Natural killer cell (primary cell): ENCODE data around the gene WDR46. TPM values are rescaled to one million over a fixed set of nuclear protein-coding genes. Genes with fewer than 3 reads are reported as not detected.

Experiments used
- ATAC-seq, 3 donors: fragments of 150-1000 bp in 2 of 3; fragments of 200-7000 bp in 1 of 3; cut with Tn5 transposase; 1 replicate in 1 of 3; 2 replicates in 2 of 3; pipeline ENCODE4 v1.10.0; 2021; ENCODE audit warnings: mild to moderate bottlenecking in 2 of 3, moderate library complexity in 2 of 3
- DNase-seq, 2 donors: peaks; one replicate each; pipeline versions ENCODE4 v3.0.0 to v3.0.0-alpha.2; 2013 to 2021; ENCODE audit warnings: mixed read lengths in 1 of 2
- H3K27ac ChIP-seq: one replicate; pipeline ENCODE4 v1.5.1; 2013; ENCODE audit warnings: mild to moderate bottlenecking, low read length
- H3K27me3 ChIP-seq: one replicate; pipeline ENCODE4 v1.6.1; 2013; ENCODE audit warnings: low read length; ENCODE audit not compliant: control insufficient read depth, insufficient read depth
- H3K36me3 ChIP-seq: one replicate; pipeline ENCODE4 v1.6.1; 2013; ENCODE audit warnings: low read length; ENCODE audit not compliant: control insufficient read depth, insufficient read depth
- H3K4me1 ChIP-seq: one replicate; pipeline ENCODE4 v1.6.1; 2013; ENCODE audit warnings: low read length; ENCODE audit not compliant: control insufficient read depth, insufficient read depth
- H3K4me3 ChIP-seq: one replicate; pipeline ENCODE4 v1.5.1; 2013; ENCODE audit warnings: low read length
- H3K9me3 ChIP-seq: one replicate; pipeline ENCODE4 v1.6.1; 2013; ENCODE audit warnings: low read length; ENCODE audit not compliant: control insufficient read depth, insufficient read depth
- H3K27ac Mint-ChIP-seq, 2 donors: one replicate each; pipeline ENCODE4 v1.8.0; 2022; ENCODE audit warnings: mild to moderate bottlenecking in 2 of 2, mixed read lengths in 2 of 2, moderate library complexity in 1 of 2
- H3K27me3 Mint-ChIP-seq, 2 donors: one replicate each; pipeline ENCODE4 v1.8.0; 2022; ENCODE audit warnings: low read depth in 2 of 2, mixed read lengths in 2 of 2
- H3K36me3 Mint-ChIP-seq: one replicate; pipeline ENCODE4 v1.8.0; 2022; ENCODE audit warnings: mixed read lengths
- H3K4me1 Mint-ChIP-seq, 2 donors: one replicate each; pipeline ENCODE4 v1.8.0; 2022; ENCODE audit warnings: mixed read lengths in 2 of 2
- H3K4me3 Mint-ChIP-seq: one replicate; pipeline ENCODE4 v1.8.0; 2022; ENCODE audit warnings: mild to moderate bottlenecking, moderate library complexity, mixed read lengths
- H3K9me3 Mint-ChIP-seq, 2 donors: one replicate each; pipeline ENCODE4 v1.8.0; 2022; ENCODE audit warnings: mixed read lengths in 2 of 2
- CTCF ChIP-seq: fragments of 200-600 bp; IDR thresholded peaks from one replicate; pipeline ENCODE4 v1.8.0; 2022; ENCODE audit warnings: antibody characterized with exemption
- WGBS: methylation state at CpG from one replicate; pipeline ENCODE4 v1.1.7; 2013; ENCODE audit warnings: missing lambda C conversion rate; ENCODE audit not compliant: insufficient coverage; 5-methylcytosine and 5-hydroxymethylcytosine counted together
- intact Hi-C: fragments of 100-400 bp; cut with micrococcal nuclease; formaldehyde crosslinking; loops from one replicate; pipeline ENCODE4 v1.14.2; 2022
- total RNA-seq, 4 donors: library from RNA; stranded (reverse); fragments of 120-200 nt in 1 of 4; gene quantifications; one replicate each; pipeline versions ENCODE4 v1.2.3 to v1.2.4, GENCODE V29; 2013 to 2022

Gene WDR46
- total RNA-seq, 3 donors from 2014 or later (not counting 1 experiment from before 2014, with no cell fraction given) = 33.6 to 56.3 (median 47.0) TPM

- Histone ChIP-seq H3K27ac (peak overlapping the region; percentile 94), H3K4me1 (peaks cover 28% of the 10 kb centered on the region), H3K9me3 (no peaks in the 10 kb centered on the region), H3K4me3 (peak overlapping the region; percentile 45), H3K36me3 (peaks cover 7% of the 10 kb centered on the region), H3K27me3 (no peaks in the 10 kb centered on the region)
- Mint-ChIP-seq H3K4me1 (peaks cover 22 to 37% of the 10 kb centered on the region in 2 donors), H3K27ac (peak overlapping the region; percentile 95 to 97), H3K36me3 (no peaks in the 10 kb centered on the region), H3K4me3 (peak overlapping the region; percentile 90), H3K27me3 (peaks cover 0 to 5% of the 10 kb centered on the region in 2 donors), H3K9me3 (no peaks in the 10 kb centered on the region)
- ATAC-seq (peak; percentile 38 to 63 (median 47)), DNase-seq (peak; percentile 89 to 95)
- intact Hi-C loops = loop anchor here (1.0 kb wide), 3 partner anchors 87 to 234 kb away; no protein-coding TSS in a partner anchor
- 2% methylated on average over 27 of the region's 28 CpGs for WGBS
- peak; percentile 94 for TF ChIP-seq CTCF
Measured at GRCh38 chr6:33247977-33248642, 40.9 kb downstream of the WDR46 start.

GRCh38 chr6:33243476-33243875 is 45.6 kb downstream of the WDR46 start:
- peaks cover 8% of the 10 kb centered on the region for H3K4me1 ChIP-seq
- Mint-ChIP-seq H3K27ac (no peak overlapping the region), H3K4me1 (peaks cover 2 to 8% of the 10 kb centered on the region in 2 donors), H3K36me3 (no peaks in the 10 kb centered on the region), H3K4me3 (no peak overlapping the region), H3K27me3 (peaks cover 20 to 28% of the 10 kb centered on the region in 2 donors), H3K9me3 (no peaks in the 10 kb centered on the region)
- intact Hi-C loops = no loop called here
- no peak overlapping the region for H3K27ac ChIP-seq
- H3K4me3 ChIP-seq = no peak overlapping the region
- no peaks in the 10 kb centered on the region for H3K27me3 ChIP-seq
- 38% methylated on average over 1 of the region's 1 CpG for WGBS
- DNase-seq = no peak
- TF ChIP-seq CTCF = no peak
- H3K9me3 ChIP-seq = no peaks in the 10 kb centered on the region
- no peak for ATAC-seq
- H3K36me3 ChIP-seq = no peaks in the 10 kb centered on the region

- no peaks in the 10 kb centered on the region for H3K9me3 ChIP-seq
- no peak overlapping the region for H3K27ac ChIP-seq
- H3K4me3 Mint-ChIP-seq = no peak overlapping the region
- H3K4me1 ChIP-seq = no peaks in the 10 kb centered on the region
- H3K4me3 ChIP-seq = no peak overlapping the region
- H3K27ac Mint-ChIP-seq = no peak overlapping the region
- H3K36me3 Mint-ChIP-seq = no peaks in the 10 kb centered on the region
- no peaks in the 10 kb centered on the region for H3K36me3 ChIP-seq
- no peak for TF ChIP-seq CTCF
- no CpG with 5 or more reads among the region's 3 CpGs for WGBS
- H3K9me3 Mint-ChIP-seq = no peaks in the 10 kb centered on the region
- no peaks in the 10 kb centered on the region for H3K4me1 Mint-ChIP-seq
- H3K27me3 Mint-ChIP-seq = peaks cover 20 to 28% of the 10 kb centered on the region in 2 donors
- intact Hi-C loops = no loop called here
- no peak for ATAC-seq
- DNase-seq = peak in 1 of 2 donors; percentile 19
- no peaks in the 10 kb centered on the region for H3K27me3 ChIP-seq
Measured at GRCh38 chr6:33241968-33242367, 47.1 kb downstream of the WDR46 start.

- peaks cover 3% of the 10 kb centered on the region for H3K27me3 ChIP-seq
- ATAC-seq = no peak
- H3K9me3 ChIP-seq = no peaks in the 10 kb centered on the region
- H3K4me3 ChIP-seq = no peak overlapping the region
- no peak for DNase-seq
- no peak for TF ChIP-seq CTCF
- H3K4me3 Mint-ChIP-seq = no peak overlapping the region
- H3K36me3 Mint-ChIP-seq = no peaks in the 10 kb centered on the region
- no peaks in the 10 kb centered on the region for H3K9me3 Mint-ChIP-seq
- no peaks in the 10 kb centered on the region for H3K4me1 Mint-ChIP-seq
- intact Hi-C loops = no loop called here
- no peaks in the 10 kb centered on the region for H3K36me3 ChIP-seq
- WGBS = 77% methylated on average over 2 of the region's 2 CpGs
- H3K27ac Mint-ChIP-seq = no peak overlapping the region
- H3K27ac ChIP-seq = no peak overlapping the region
- no peaks in the 10 kb centered on the region for H3K4me1 ChIP-seq
- H3K27me3 Mint-ChIP-seq = peaks cover 38 to 42% of the 10 kb centered on the region in 2 donors
Measured at GRCh38 chr6:33237741-33238140, 51.3 kb downstream of the WDR46 start.
